ENCODE data around the gene C1QTNF8.

C1QTNF8 gene

GRCh38 chr16:1107731-1108130, 11.7 kb upstream of the C1QTNF8 start:
- DNase-seq, result no peak

- no peak for DNase-seq
Measured at GRCh38 chr16:1107141-1107540, 11.1 kb upstream of the C1QTNF8 start.

- DNase-seq, result no peak
Measured at GRCh38 chr16:1106659-1107058, 10.6 kb upstream of the C1QTNF8 start.

- DNase-seq, result peak in 11 of 14 donors; percentile 9 to 72 (median 26)
Measured at GRCh38 chr16:1105888-1106620, 10.0 kb upstream of the C1QTNF8 start.

- no peak for DNase-seq
Measured at GRCh38 chr16:1103636-1103980, 7.6 kb upstream of the C1QTNF8 start.

GRCh38 chr16:1102921-1103635, 7.0 kb upstream of the C1QTNF8 start:
- DNase-seq, result peak in 5 of 14 donors; percentile 4 to 50 (median 14)

GRCh38 chr16:1102333-1102700, 6.3 kb upstream of the C1QTNF8 start:
- no peak for DNase-seq

- DNase-seq, result no peak
Measured at GRCh38 chr16:1101573-1102332, 5.7 kb upstream of the C1QTNF8 start.

- DNase-seq, result no peak
Measured at GRCh38 chr16:1101133-1101532, 5.1 kb upstream of the C1QTNF8 start.

- DNase-seq, result no peak
Measured at GRCh38 chr16:1100084-1100800, 4.2 kb upstream of the C1QTNF8 start.

GRCh38 chr16:1099189-1100083, 3.4 kb upstream of the C1QTNF8 start:
- peak in 1 of 14 donors; percentile 32 for DNase-seq

- DNase-seq, result peak in 5 of 14 donors; percentile 5 to 43 (median 21)
Measured at GRCh38 chr16:1098266-1098991, 2.4 kb upstream of the C1QTNF8 start.

- peak in 10 of 14 donors; percentile 8 to 83 (median 40) for DNase-seq
Measured at GRCh38 chr16:1097800-1098199, 1.8 kb upstream of the C1QTNF8 start.

- no peak for DNase-seq
Measured at GRCh38 chr16:1097156-1097555, 1.1 kb upstream of the C1QTNF8 start.

- DNase-seq, result peak in 1 of 14 donors; percentile 52
Measured at GRCh38 chr16:1095450-1096168, 435 bp downstream of the C1QTNF8 start.

GRCh38 chr16:1094601-1095449, 1.2 kb downstream of the C1QTNF8 start:
- DNase-seq, result no peak

GRCh38 chr16:1094124-1094479, 1.9 kb downstream of the C1QTNF8 start:
- no peak for DNase-seq

GRCh38 chr16:1093284-1094123, 2.5 kb downstream of the C1QTNF8 start:
- DNase-seq, result no peak
